GM19023 (cell line): ENCODE data around the gene SMG5.
"Not testable (repeated sequence)": the region's sequence is repeated elsewhere in the genome, so short reads cannot be mapped to it uniquely, and the experiment has no call there.

Experiments used
- ATAC-seq: cut with Tn5 transposase; IDR thresholded peaks from one replicate; pipeline ENCODE4 v1.9.1; 2021; ENCODE audit warnings: mild to moderate bottlenecking, moderate library complexity; ENCODE audit not compliant: unreplicated experiment

The SMG5 gene

GRCh38 chr1:156245451-156246232, 37.0 kb downstream of the SMG5 start:
- no peak for ATAC-seq

GRCh38 chr1:156244712-156245111, 37.9 kb downstream of the SMG5 start:
- ATAC-seq: no peak

DNA sequence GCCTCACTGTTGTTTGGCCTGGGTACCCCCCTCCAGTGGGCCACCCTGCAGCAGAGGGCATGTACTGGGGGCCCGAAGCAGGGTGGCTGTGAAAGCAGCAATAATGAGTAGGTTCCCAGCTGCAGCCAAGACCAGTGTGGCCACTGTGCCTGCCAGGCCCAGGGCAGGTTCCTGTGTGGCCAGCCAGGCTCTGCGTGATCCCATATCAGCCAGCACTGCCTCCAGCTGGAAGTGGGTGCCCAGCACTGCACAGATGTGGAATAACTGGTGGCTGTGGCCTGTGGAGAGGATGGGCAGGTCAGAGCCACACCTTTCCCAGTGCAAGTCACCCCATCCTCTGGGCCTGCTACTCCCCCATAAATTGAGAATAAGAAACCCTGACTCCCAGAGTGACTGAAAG, 38.5 kb downstream of the SMG5 start:
- no peak for ATAC-seq

DNA sequence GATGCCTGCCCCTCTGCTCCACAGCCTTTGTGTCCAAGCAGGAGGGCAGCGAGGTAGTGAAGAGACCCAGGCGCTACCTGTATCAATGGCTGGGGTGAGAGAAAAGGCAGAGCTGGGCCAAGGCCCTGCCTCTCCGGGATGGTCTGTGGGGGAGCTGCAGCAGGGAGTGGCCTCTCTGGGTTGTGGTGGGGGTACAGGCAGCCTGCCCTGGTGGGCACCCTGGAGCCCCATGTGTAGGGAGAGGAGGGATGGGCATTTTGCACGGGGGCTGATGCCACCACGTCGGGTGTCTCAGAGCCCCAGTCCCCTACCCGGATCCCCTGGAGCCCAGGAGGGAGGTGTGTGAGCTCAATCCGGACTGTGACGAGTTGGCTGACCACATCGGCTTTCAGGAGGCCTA, 39.9 kb downstream of the SMG5 start:
- no peak for ATAC-seq

GRCh38 chr1:156241926-156242325, 40.7 kb downstream of the SMG5 start, which contains the start of gene BGLAP:
Gene BGLAP, plus strand, starts transcription at chr1:156242184. Its CDS starts 48 bp downstream, at chr1:156242232.
- ATAC-seq: no peak

GRCh38 chr1:156241311-156241811, 41.3 kb downstream of the SMG5 start:
- no peak for ATAC-seq

- ATAC-seq: no peak
Measured at GRCh38 chr1:156238248-156238647, 44.4 kb downstream of the SMG5 start.

- ATAC-seq: no peak
Measured at GRCh38 chr1:156236164-156236563, 46.5 kb downstream of the SMG5 start.

DNA sequence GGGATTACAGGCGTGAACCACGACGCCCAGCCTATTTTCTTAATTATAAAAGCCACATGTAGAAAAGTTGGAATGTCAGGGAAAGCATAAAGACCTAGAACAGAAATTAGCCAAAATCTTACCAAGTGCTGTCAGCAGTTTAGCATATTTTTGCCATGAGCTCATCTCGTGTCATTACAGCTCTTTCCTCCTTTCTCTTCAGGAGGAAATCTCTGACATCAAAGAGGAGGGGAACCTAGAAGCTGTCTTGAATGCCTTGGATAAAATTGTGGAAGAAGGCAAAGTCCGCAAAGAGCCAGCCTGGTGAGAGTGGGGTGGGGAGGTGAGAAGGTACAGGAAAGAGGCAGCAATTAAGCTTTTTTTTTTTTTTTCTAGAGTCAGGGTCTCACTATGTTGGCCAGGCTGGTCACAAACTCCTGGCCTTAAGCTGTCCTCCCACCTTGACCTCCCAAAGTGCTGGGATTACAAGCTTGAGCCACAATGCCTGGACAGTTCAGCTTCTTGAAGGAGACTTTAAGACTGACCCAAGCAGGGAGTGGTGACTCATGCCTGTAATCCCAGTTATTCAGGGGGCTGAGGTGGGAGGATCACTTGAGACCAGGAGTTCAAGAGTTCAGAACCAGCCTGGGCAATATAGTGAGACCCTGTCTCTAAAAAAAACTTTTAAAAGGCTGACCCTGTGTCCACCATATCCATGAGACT, 49.0 kb downstream of the SMG5 start:
- no peak for ATAC-seq

DNA sequence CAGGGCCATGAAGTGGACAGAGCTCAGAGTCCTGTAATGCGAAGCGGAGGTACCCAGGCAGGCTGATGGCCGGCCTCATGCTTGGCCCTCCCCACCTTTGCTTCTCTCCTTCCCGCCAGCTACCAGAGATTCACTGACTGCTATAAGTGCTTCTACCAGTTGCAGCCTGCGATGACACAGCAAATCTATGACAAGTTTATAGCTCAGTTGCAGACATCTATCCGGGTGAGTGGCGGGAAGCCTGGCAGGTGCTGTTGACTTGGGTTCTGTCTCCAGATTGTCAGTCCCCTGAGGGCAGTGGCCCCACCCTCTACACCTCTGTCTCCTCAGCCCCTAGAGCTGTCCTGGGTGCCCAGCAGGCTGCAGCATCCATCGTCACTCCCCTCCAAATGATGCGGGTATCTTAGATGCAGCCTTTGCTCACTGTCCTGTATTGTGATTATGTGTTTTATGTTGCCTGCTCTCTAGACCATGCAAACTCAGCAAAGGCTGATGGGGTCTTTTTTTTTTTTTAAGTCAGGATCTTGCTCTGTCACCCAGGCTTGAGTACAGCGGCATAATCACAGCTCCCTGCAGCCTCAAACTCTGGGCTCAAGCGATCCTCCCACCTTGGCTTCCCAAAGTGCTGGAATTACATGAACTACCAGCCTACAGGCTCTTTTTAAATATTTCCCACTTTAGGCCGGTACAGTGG, 50.3 kb downstream of the SMG5 start:
- ATAC-seq: no peak

- no peak for ATAC-seq
Measured at GRCh38 chr1:156230473-156230837, 52.2 kb downstream of the SMG5 start.

DNA sequence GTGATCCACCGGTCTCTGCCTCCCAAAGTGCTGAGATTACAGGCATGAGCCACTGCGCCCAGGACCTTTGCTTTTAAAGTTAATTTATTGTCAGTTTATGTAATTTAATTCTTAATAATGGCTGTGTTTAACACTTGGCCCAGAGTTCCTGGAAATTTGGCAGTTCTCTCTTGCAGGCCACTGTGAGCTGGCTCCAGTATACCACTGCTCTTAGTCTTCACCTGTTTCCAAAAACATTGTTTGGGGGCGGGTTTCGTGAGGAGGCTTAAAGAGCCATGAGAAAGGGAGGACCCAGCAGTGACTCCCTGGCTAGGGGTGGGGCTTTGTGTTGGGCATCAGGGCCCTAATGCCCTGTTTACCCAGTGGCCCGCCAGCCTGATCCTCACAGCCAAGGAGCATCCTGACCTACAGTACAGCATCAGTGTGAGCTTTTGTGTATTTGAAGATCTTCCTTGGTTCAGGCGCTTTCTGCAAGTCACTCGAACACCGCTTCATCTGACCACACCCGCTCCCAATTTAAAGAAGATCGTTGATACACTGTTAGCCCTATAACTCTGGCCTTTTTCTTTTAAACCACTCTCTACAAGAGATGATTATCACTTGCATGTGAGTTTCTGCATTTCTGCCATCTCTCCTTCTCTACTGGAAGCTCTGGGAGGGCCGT, 52.7 kb downstream of the SMG5 start:
- no peak for ATAC-seq

GRCh38 chr1:156228501-156228900, 54.1 kb downstream of the SMG5 start:
- no peak for ATAC-seq

DNA sequence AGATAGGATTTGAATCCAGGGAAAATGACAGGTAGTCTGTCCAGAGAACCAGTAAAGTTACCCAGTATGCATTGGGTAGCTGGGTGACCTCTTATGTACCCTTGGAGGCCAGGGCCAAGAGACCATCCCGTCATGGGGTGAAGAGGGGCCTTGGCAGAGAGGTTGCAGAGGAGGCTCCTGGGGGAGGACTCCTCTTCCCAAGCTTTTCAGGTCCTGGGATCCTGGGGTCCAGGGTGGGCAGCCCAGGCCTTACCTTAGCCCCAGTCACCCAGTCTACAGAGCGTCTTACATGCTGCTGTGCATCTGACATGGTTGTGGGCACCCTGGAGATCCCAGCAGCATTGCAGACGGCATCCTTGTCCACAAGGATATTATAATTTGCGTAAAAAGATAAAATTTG, 55.8 kb downstream of the SMG5 start:
- ATAC-seq: peak; percentile 12

GRCh38 chr1:156226116-156226538, 56.5 kb downstream of the SMG5 start:
- ATAC-seq: peak; percentile 68

GRCh38 chr1:156225677-156226014, 57.0 kb downstream of the SMG5 start:
- ATAC-seq: no peak

DNA sequence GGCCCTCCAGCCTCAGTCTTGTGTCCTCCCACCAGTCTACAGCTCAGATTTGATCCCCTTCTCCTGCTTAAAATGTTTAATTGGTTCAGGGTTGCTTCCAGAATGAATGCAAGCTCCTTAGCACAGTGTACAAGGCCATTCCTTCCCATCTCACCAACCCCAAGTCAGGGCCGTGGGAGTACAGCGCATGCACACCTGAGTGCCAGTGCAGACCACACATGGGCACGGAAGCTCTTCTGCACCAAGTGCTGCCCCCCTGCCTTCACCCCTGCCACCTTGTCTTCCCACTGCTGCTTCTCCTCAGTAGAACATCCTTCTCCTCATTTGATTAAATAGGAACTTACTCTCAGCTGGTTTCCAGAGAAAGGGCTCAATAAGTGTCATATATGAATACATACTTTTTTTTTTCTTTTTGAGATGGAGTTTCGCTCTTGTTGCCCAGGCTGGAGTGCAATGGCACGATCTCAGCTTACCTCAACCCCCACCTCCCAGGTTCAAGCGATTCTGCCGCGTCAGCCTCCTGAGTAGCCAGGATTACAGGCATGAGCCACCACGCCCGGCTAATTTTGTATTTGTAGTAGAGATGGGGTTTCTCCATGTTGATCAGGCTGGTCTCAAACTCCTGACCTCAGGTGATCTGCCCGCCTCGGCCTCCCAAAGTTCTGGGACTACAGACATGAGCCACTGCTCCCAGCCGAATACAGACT, 60.5 kb downstream of the SMG5 start:
- ATAC-seq: no peak

DNA sequence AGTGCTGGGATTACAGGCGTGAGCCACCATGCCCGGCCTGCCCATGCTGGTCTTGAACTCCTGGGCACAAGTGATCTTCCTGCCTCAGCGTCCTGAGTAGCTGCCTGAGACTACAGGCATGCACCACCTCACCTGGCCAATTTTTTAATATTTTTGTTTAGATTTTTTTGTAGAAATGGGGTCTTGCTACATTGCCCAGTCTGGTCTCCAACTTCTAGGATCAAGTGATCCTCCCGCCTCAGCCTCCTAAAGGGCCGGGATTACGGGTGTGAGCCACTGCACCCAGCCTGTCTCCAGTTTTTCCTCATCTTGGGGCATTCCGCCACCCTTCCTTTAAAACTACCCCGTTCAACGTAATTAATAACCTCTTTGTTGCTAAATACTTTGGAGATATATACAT, 62.4 kb downstream of the SMG5 start:
- no peak for ATAC-seq

DNA sequence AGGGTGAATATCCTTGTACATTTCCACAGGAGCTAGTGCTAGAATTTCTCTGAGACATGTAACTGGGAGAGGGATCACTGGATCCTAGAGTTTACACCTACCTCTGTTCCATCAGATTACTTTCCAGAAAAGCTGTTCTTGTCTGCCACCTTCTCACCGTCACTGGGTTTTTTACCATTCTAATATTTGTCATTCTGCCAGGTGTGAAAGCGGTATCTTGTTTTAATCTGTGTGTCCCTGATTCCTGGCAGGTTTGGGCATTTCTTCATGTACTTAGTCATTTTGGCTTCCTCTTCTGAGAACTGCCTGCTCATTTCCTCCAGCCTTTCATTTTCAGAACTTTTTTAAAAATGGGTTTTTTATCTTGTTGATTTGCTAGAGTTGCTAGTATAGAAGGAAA, 64.8 kb downstream of the SMG5 start:
- no peak for ATAC-seq

DNA sequence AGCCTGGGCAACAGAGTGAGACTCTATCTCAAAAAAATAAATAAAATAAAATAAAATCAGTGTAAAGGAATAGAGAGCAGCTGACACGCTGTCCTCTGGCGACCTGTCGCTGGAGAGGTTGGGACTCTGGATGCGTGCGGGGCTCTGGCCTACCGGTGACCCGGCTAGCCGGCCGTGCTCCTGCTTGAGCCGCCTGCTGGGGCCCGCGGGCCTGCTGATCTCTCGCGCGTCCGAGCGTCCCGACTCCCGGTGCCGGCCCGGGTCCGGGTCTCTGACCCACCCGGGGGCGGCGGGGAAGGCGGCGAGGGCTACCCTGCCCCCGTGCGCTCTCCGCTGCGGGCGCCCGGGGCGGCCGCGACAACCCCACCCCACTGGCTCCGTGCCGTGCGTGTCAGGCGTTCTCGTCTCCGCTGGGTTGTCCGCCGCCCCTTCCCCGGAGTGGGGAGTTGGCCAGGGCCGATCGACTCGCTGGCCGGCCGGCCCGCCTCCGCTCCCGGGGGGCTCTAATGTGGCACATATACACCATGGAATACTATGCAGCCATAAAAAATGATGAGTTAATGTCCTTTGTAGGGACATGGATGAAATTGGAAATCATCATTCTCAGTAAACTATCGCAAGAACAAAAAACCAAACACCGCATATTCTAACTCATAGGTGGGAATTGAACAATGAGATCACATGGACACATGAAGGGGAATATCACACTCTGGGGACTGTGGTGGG, 66.1 kb downstream of the SMG5 start:
- not testable (repeated sequence) for ATAC-seq
